Measurements from ENCODE around the gene MIS18A. TPM values are rescaled to one million over a fixed set of nuclear protein-coding genes. Genes with fewer than 3 reads are reported as not detected.

Gene MIS18A, protein sequence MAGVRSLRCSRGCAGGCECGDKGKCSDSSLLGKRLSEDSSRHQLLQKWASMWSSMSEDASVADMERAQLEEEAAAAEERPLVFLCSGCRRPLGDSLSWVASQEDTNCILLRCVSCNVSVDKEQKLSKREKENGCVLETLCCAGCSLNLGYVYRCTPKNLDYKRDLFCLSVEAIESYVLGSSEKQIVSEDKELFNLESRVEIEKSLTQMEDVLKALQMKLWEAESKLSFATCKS
- 11.9 to 16.7 TPM (median 16.2 TPM) in 5 replicates for total RNA-seq (2022; extraction: Qiagen RNA extraction; ENCODE audit: low read depth)

DNA sequence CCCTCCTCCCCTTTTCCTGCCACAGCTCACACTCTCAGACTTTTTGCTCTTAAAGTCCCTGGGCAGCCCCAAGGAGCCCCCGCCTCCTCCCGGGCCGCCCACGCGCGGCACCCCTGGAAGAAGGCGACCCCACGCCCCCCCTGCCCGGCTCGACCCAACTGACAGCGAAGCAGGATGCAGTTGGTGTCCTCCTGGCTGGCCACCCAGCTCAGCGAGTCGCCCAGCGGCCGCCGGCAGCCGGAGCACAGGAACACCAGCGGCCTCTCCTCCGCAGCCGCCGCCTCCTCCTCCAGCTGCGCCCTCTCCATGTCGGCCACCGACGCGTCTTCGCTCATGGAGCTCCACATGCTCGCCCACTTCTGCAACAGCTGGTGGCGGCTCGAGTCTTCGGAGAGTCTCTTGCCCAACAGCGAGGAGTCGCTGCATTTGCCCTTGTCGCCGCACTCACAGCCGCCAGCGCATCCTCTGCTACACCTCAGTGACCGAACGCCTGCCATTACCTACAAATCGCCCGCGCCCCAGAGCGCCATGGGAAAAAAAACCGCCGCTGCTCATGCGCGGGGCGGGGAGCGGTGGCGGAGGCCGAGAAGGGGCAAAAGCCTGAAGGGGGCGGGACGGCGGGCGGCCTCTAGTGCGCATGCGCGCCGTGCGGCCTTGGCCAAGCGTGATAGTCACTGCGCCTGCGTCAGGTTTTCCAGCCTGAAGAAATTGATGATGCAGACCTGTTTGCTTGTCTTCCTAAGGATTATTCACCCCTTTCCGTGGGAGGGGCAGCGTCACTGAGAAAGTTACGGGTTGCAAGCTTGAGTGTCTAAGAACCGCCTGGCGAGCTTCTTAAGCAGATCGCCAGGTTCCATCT, at the start of gene MIS18A:
TSS of gene MIS18A (minus strand) at position 532 of the 859 bp plus-strand sequence. CDS start at position 497, 35 bp downstream.

DNA sequence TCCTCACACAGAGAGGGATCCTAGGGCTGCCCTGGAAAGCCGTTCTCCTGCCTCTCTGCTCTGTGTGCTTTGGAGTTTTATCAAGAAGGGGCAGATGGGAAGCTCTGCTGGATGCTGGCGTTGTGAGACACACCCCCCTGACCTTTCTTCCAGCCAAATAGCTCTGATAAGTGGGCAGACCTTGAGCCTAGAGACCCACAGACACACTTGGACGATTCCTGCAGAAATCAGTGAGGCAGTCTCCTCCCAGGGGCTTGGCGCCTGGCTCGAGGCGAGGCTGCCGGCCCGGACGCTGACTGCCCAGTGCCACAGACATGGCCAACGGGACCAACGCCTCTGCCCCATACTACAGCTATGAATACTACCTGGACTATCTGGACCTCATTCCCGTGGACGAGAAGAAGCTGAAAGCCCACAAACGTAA, 19.8 kb upstream of the MIS18A start, which contains the start of gene MRAP:
TSS of gene MRAP (plus strand) at position 198 of the 424 bp plus-strand sequence. CDS start at position 315, 117 bp downstream.

Other genes starting within 250 kb of the MIS18A start
- not detected in 5 replicates for gene MRAP, start 19.8 kb upstream of the MIS18A start, total RNA-seq (2022; extraction: Qiagen RNA extraction; ENCODE audit: low read depth)
- 8.2 to 14.5 TPM (median 12.1 TPM) in 5 replicates for gene URB1, start 114.0 kb upstream of the MIS18A start, total RNA-seq (2022; extraction: Qiagen RNA extraction; ENCODE audit: low read depth)
- gene EVA1C, start 133.7 kb upstream of the MIS18A start, total RNA-seq (2022; extraction: Qiagen RNA extraction; ENCODE audit: low read depth), result 44.3 to 60.3 TPM (median 49.2 TPM) in 5 replicates